Measurements from ENCODE around the gene LPIN1. TPM values are rescaled to one million over a fixed set of nuclear protein-coding genes. Genes with fewer than 3 reads are reported as not detected.
"Not testable (repeated sequence)": the region's sequence is repeated elsewhere in the genome, so short reads cannot be mapped to it uniquely, and the experiment has no call there.

Gene LPIN1
- total RNA-seq, 3 donors from 2014 or later = 30.3 to 40.0 (median 34.1) TPM

DNA sequence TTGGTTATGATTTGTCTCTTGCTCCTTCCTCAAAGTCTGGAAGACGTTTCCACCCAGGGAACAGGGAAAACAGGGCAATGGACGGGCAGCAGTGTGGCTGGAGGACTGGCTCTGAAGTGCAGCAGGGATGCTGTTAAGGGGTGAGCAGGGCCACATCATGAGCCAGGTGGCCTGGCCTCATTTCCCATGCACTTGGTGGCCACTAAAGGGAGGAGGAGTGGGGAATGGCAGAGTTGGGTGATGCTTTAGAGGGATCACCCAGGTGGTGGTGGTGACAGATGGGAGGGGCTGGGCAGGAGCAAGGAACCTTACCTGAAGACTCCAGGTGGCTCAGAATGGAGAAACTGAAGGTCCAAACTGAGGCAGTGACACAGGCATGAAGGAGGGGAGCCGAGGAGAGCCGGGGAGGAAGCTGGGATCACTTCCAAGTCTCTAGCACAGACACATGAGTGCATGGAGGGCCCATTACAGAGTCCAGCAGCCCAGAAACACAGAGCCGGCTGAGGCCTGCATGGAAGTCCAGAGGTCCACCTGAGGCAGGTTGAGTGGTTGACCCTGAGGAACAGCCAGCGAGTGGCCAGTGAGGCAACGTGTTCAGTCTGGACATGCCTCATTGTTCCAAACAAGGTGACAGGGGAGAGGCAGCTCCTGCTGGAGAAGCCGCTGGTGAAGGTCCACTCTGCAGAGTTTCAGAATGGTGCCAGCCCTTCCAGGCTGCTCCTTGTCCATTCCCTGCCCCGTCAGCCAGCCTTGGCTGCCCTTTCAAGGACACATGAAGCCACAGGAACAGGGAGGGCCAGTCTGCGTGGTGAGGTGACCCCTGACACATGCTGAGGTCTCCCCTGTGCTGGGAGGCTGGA is 91.7 kb downstream of the LPIN1 start:
- Mint-ChIP-seq H3K4me1 (ENCODE audit: low read depth) (peaks cover 8% of the 10 kb centered on the region), H3K9me3 (peaks cover 12% of the 10 kb centered on the region), H3K36me3 (ENCODE audit: insufficient read depth) (peaks cover 3% of the 10 kb centered on the region), H3K27me3 (ENCODE audit: low read depth) (peaks cover 2% of the 10 kb centered on the region), H3K4me3 (no peak overlapping the region)
- no peak for ATAC-seq
- no peak for DNase-seq

DNA sequence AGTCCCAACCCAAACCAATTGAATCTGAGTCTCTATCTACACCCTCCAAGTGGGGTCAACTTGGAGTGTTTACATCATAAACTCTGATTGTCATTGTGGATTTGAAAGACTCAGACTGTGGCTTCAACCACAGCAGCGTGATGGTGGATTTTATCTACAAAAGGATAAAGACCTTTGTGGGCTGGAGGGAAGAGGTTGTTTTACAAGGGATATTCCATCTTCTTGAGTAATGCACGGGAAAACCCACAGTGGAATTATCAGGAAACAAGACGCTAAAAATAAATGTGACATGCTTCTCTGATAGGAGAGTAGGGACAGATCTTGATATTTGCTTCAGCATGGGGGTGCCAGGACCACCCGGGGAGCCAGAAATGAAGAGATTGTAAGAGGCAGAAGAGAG is 93.5 kb downstream of the LPIN1 start:
- no peaks in the 10 kb centered on the region for H3K4me1 Mint-ChIP-seq (ENCODE audit: low read depth)
- no peaks in the 10 kb centered on the region for H3K36me3 Mint-ChIP-seq (ENCODE audit: insufficient read depth)
- peaks cover 2% of the 10 kb centered on the region for H3K9me3 Mint-ChIP-seq
- ATAC-seq = no peak
- no peak overlapping the region for H3K4me3 Mint-ChIP-seq
- peaks cover 2% of the 10 kb centered on the region for H3K27me3 Mint-ChIP-seq (ENCODE audit: low read depth)
- DNase-seq = no peak

- peaks cover 1% of the 10 kb centered on the region for H3K9me3 Mint-ChIP-seq
- no peak for ATAC-seq
- no peaks in the 10 kb centered on the region for H3K36me3 Mint-ChIP-seq (ENCODE audit: insufficient read depth)
- H3K27me3 Mint-ChIP-seq (ENCODE audit: low read depth) = no peaks in the 10 kb centered on the region
- no peak overlapping the region for H3K4me3 Mint-ChIP-seq
- no peak for DNase-seq
- no peaks in the 10 kb centered on the region for H3K4me1 Mint-ChIP-seq (ENCODE audit: low read depth)
These were observed 95.9 kb downstream of the LPIN1 start for GRCh38 chr2:11842336-11842735.

GRCh38 chr2:11844798-11845197 is 98.4 kb downstream of the LPIN1 start:
- H3K4me3 Mint-ChIP-seq; H3K36me3 Mint-ChIP-seq (ENCODE audit: insufficient read depth); H3K4me1 Mint-ChIP-seq (ENCODE audit: low read depth); H3K27me3 Mint-ChIP-seq (ENCODE audit: low read depth); DNase-seq; ATAC-seq: not testable (repeated sequence)
- H3K9me3 Mint-ChIP-seq = peaks cover 10% of the 10 kb centered on the region

- H3K4me3 Mint-ChIP-seq; ATAC-seq; DNase-seq; H3K27me3 Mint-ChIP-seq (ENCODE audit: low read depth); H3K4me1 Mint-ChIP-seq (ENCODE audit: low read depth); H3K36me3 Mint-ChIP-seq (ENCODE audit: insufficient read depth): not testable (repeated sequence)
- H3K9me3 Mint-ChIP-seq = peaks cover 10% of the 10 kb centered on the region
These were observed 101.5 kb downstream of the LPIN1 start for GRCh38 chr2:11847935-11848334.

DNA sequence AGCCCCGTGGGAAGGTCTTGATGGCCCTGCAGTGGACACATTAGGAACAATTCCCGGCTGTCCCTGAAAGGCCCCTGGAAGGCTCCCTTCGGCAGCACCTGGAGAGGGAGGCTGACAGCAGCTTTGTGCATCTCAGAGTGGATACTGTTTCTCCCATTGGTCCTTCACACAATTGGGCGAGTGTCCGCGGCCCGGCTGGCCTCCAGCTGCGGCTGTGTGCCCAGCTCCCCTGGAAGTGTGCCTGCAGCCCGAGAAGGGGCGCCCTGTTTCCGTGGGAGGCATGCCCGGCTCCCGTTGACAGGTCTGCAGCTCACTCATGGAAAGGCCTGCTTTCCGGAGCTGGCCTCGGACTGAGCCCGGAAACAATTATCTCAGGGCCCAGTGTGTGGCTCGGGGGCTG is 103.7 kb downstream of the LPIN1 start:
- DNase-seq (no peak), ATAC-seq (no peak)
- Mint-ChIP-seq H3K4me1 (ENCODE audit: low read depth) (no peaks in the 10 kb centered on the region), H3K9me3 (peaks cover 10% of the 10 kb centered on the region), H3K4me3 (no peak overlapping the region), H3K36me3 (ENCODE audit: insufficient read depth) (no peaks in the 10 kb centered on the region), H3K27me3 (ENCODE audit: low read depth) (no peaks in the 10 kb centered on the region)

DNA sequence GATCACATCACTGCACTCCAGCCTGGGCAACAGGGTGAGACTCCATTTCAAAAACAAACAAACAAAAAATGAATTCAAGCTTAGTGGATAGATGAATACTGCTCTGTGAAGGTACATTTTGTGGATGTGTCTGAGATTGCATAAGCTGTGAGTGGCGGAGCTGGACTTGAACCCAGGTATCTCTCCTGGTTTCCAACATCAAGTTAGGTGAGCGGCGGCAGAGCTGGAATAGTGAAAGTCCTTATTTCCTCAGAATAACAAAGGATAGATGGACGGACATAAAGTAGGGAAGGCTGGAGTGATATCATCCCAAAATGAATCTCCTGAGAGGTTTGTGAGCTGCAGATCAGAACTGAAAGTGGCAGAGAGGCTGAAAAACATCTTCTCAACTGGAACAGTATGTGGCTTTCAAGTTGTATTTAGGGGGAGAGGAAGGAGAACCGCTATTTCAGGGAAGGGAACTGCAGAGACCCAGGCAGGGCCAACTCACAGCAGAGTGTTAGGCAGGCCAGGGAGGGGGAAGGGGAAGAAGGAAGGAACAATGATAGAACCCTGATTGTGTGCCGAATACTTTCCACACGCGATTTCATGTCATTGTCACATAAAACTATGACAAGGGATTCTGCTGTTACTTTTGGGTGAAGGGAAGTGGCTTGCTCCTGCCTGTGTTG is 106.2 kb downstream of the LPIN1 start:
- H3K4me1 Mint-ChIP-seq (ENCODE audit: low read depth) = peaks cover 3% of the 10 kb centered on the region
- H3K36me3 Mint-ChIP-seq (ENCODE audit: insufficient read depth) = no peaks in the 10 kb centered on the region
- no peaks in the 10 kb centered on the region for H3K27me3 Mint-ChIP-seq (ENCODE audit: low read depth)
- peaks cover 6% of the 10 kb centered on the region for H3K9me3 Mint-ChIP-seq
- DNase-seq = no peak
- H3K4me3 Mint-ChIP-seq = no peak overlapping the region
- no peak for ATAC-seq

GRCh38 chr2:11853197-11853588 is 106.8 kb downstream of the LPIN1 start:
- Mint-ChIP-seq H3K4me3 (no peak overlapping the region), H3K36me3 (ENCODE audit: insufficient read depth) (no peaks in the 10 kb centered on the region)

DNA sequence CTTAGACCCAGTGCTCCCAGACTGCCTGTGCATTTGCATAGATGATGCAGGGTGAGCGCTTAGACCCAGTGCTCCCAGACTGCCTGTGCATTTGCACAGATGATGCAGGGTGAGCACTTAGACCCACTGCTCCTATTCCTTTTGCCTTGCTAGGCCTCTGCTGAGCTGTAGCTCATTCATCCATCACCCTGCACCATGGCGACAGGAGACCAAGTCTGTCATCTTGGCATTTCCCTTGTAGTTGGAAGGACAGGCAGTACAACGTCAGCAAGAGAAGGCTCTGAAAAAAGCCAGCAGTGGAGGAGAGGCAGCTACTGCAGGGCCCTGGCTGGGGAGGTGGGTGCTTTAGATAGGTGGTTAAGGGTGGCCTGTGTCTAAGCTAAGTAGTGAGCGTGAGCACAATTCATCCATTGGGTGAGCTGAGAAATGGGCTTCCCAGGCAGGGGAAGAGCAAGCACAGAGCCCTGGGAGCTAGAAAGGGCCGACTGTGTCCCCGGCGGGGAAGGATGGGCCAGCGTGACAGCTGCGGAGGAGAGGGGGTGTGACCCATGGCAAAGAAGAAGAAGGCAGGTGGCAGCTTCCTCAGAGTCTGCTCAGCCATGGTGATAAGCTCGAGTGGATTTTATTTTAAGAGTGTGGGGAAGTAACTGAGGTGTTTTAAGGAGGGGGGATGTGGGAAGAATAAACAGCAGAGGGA is 108.8 kb downstream of the LPIN1 start:
- no peaks in the 10 kb centered on the region for H3K27me3 Mint-ChIP-seq (ENCODE audit: low read depth)
- peaks cover 3% of the 10 kb centered on the region for H3K9me3 Mint-ChIP-seq
- no peak overlapping the region for H3K4me3 Mint-ChIP-seq
- ATAC-seq (no peak), DNase-seq (no peak)
- no peaks in the 10 kb centered on the region for H3K36me3 Mint-ChIP-seq (ENCODE audit: insufficient read depth)
- H3K4me1 Mint-ChIP-seq (ENCODE audit: low read depth) = peaks cover 3% of the 10 kb centered on the region

More at GRCh38 chr2:11853197-11853588, 106.8 kb downstream of the LPIN1 start:
- no peaks in the 10 kb centered on the region for H3K27me3 Mint-ChIP-seq (ENCODE audit: low read depth)
- H3K4me1 Mint-ChIP-seq (ENCODE audit: low read depth) = peaks cover 3% of the 10 kb centered on the region
- peaks cover under 1% of the 10 kb centered on the region for H3K9me3 Mint-ChIP-seq
- DNase-seq (no peak), ATAC-seq (no peak)

DNA sequence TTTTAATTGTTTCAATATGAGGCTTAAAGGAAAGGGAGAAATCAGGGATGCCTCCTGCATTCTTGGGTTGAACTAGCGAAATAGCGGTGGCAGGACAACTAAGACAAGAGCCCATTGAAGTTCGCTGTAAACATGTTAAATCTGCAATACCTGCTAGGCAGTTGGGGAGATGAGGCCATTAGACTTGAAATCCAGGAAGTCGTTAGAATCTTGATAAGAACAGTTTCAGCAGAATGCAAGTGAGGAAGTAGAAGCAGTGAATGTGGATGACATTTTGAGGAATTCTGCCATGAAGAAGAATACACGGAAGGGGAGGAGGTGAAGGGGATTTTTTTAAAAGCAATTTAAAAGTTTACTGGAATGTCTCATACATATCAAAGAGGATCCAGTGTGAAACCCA is 109.7 kb downstream of the LPIN1 start:
- no peaks in the 10 kb centered on the region for H3K27me3 Mint-ChIP-seq (ENCODE audit: low read depth)
- no peak for DNase-seq
- H3K4me1 Mint-ChIP-seq (ENCODE audit: low read depth) = peaks cover 3% of the 10 kb centered on the region
- H3K9me3 Mint-ChIP-seq = peaks cover 3% of the 10 kb centered on the region
- no peak for ATAC-seq
- H3K36me3 Mint-ChIP-seq (ENCODE audit: insufficient read depth) = no peaks in the 10 kb centered on the region
- no peak overlapping the region for H3K4me3 Mint-ChIP-seq

GRCh38 chr2:11858883-11859282 is 112.5 kb downstream of the LPIN1 start:
- Mint-ChIP-seq H3K27me3 (ENCODE audit: low read depth) (peaks cover 6% of the 10 kb centered on the region), H3K4me3 (no peak overlapping the region), H3K4me1 (ENCODE audit: low read depth) (peaks cover 18% of the 10 kb centered on the region), H3K9me3 (peaks cover 3% of the 10 kb centered on the region), H3K36me3 (ENCODE audit: insufficient read depth) (no peaks in the 10 kb centered on the region)
- DNase-seq = no peak
- no peak for ATAC-seq

GRCh38 chr2:11859975-11860374 is 113.5 kb downstream of the LPIN1 start:
- not testable (repeated sequence) for ATAC-seq; H3K9me3 Mint-ChIP-seq; H3K4me3 Mint-ChIP-seq; H3K36me3 Mint-ChIP-seq (ENCODE audit: insufficient read depth); DNase-seq; H3K27me3 Mint-ChIP-seq (ENCODE audit: low read depth)
- H3K4me1 Mint-ChIP-seq (ENCODE audit: low read depth) = peaks cover 26% of the 10 kb centered on the region

DNA sequence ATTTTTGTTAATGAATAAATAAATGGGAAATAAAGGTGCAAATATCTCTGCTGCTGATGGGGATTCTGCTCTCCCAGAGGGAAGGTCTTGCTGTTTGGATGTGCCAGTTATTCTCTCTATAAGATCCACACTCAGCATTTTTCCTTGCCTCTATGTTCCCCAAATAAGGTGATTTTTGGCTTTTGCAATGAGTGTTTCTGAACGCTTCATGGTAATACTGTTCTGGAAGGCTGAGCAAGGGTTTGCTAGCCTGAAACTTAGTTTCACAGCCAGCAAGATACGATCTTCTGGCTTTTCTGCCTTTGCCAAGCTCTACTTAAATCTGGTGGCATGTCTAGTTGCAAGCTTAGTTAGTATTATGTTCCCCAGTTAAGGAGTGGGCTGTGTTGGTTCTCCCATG is 114.6 kb downstream of the LPIN1 start:
- Mint-ChIP-seq H3K36me3 (ENCODE audit: insufficient read depth) (no peaks in the 10 kb centered on the region), H3K9me3 (peaks cover 3% of the 10 kb centered on the region), H3K27me3 (ENCODE audit: low read depth) (peaks cover 6% of the 10 kb centered on the region), H3K4me1 (ENCODE audit: low read depth) (peaks cover 29% of the 10 kb centered on the region), H3K4me3 (no peak overlapping the region)
- ATAC-seq (no peak), DNase-seq (no peak)

DNA sequence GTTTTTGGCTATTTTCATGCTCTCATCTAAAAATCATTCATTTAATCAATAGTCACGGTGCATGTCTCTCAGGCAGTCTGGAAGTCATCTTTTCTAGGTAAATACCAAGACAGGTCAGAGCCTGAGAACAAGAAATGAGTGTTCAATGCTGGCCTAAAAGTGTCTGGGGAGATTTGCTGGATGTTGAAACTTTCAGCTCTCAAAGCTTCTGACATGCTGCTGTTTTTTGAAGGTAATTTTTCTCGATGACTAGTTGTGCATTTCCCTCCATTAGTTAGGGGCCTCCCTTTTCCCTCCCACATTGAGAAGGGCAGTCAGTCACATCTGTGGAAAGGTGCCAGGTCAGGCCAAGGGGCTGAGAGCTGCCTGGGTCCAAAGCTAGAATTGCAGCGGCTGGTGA is 115.6 kb downstream of the LPIN1 start:
- H3K27me3 Mint-ChIP-seq (ENCODE audit: low read depth) = peaks cover 6% of the 10 kb centered on the region
- H3K9me3 Mint-ChIP-seq = peaks cover 3% of the 10 kb centered on the region
- DNase-seq (no peak), ATAC-seq (no peak)
- no peaks in the 10 kb centered on the region for H3K36me3 Mint-ChIP-seq (ENCODE audit: insufficient read depth)
- H3K4me3 Mint-ChIP-seq = no peak overlapping the region
- H3K4me1 Mint-ChIP-seq (ENCODE audit: low read depth) = peaks cover 35% of the 10 kb centered on the region

Data from activated T-cell treated with anti-CD3 and anti-CD28 coated beads, Interleukin-2, amount 50 U/mL, for 4 hours (primary cell).